HCT116 (cell line): ENCODE measurements around the gene FOXO3. TPM values are rescaled to one million over a fixed set of nuclear protein-coding genes. Genes with fewer than 3 reads are reported as not detected.

ENCODE experiments used
- ATAC-seq: fragments of 200-7000 bp; cut with Tn5 transposase; 2 replicates; pipeline ENCODE4 v1.9.1; 2020; ENCODE audit warnings: mild to moderate bottlenecking, moderate library complexity
- BruUV-seq: library from RNA; stranded (reverse); fragments of 400-500 nt; replicated peaks from 2 replicates; lab custom pipeline; 2021; lab: Mats Ljungman, UMichigan
- CTCF ChIA-PET: fragments of 300-600 bp; sonication (Branson Sonifier 250); formaldehyde crosslinking; loops from one replicate; lab custom pipeline; 2021; ENCODE audit warnings: antibody characterized with exemption; lab: Charles Lee
- POLR2A ChIA-PET: fragments of 300-600, 350-600 bp; sonication (Branson Sonifier 250); formaldehyde crosslinking; loops from one replicate; lab custom pipeline; 2021; ENCODE audit warnings: antibody characterized with exemption; lab: Charles Lee
- RAD21 ChIA-PET, 2 experiments: fragments of 300-600 bp; sonication (Branson Sonifier 250); formaldehyde crosslinking; loops; one replicate each; lab custom pipeline; 2023; ENCODE audit warnings: low total read pairs in 2 of 2; ENCODE audit not compliant: uncharacterized antibody in 2 of 2, unreplicated experiment in 2 of 2, low non-redundant PET in 1 of 2; lab: Charles Lee
- DNase-seq: peaks from one replicate; pipeline ENCODE4 v3.0.0-alpha.2; 2010; ENCODE audit warnings: low read depth, low spot score
- H2AFZ ChIP-seq: fragments of 200-600 bp; shearing (Covaris generic), sonication (generic); 2 replicates; pipeline ENCODE4 v1.6.1; 2017; ENCODE audit warnings: low read depth, mixed run types, mixed read lengths, antibody characterized with exemption, low read length; ENCODE audit not compliant: poor library complexity, severe bottlenecking
- H3K27ac ChIP-seq: 2 replicates; pipeline ENCODE4 v1.5.1; 2012; ENCODE audit warnings: low read depth, low read length
- H3K27me3 ChIP-seq: fragments of 200-600 bp; sonication (generic); 2 replicates; pipeline ENCODE4 v1.6.1; 2016; ENCODE audit warnings: mixed run types, low read length, mixed read lengths; ENCODE audit not compliant: insufficient read depth
- H3K36me3 ChIP-seq, 2 experiments: fragments of 200-500 bp in 1 of 2; fragments of 200-600 bp in 1 of 2; sonication (Bioruptor generic) in 1 of 2; sonication (generic) in 1 of 2; 2 replicates each; pipeline versions ENCODE4 v1.5.1 to v1.6.1; 2014 to 2016; ENCODE audit warnings: low read length in 2 of 2, inconsistent platforms in 1 of 2, mixed read lengths in 1 of 2, mixed run types in 1 of 2; ENCODE audit not compliant: insufficient read depth in 2 of 2, control insufficient read depth in 1 of 2
- H3K4me1 ChIP-seq, 2 experiments: fragments of 200-600 bp in 1 of 2; sonication (generic) in 1 of 2; 2 replicates each; pipeline versions ENCODE4 v1.5.1 to v1.6.1; 2012 to 2017; ENCODE audit warnings: low read length in 2 of 2, inconsistent platforms in 1 of 2, mild to moderate bottlenecking in 1 of 2, mixed read lengths in 1 of 2, mixed run types in 1 of 2, moderate library complexity in 1 of 2; ENCODE audit not compliant: insufficient read depth in 2 of 2, control insufficient read depth in 1 of 2
- H3K4me2 ChIP-seq: fragments of 200-600 bp; sonication (generic); 2 replicates; pipeline ENCODE4 v1.6.1; 2017; ENCODE audit warnings: mixed run types, low read length, mixed read lengths
- H3K4me3 ChIP-seq, 2 experiments: fragments of 200-600 bp in 1 of 2; sonication (generic) in 1 of 2; replicated peaks in 1 of 2; 2 replicates each; pipeline ENCODE4 v1.5.1; 2011 to 2016; ENCODE audit warnings: low read length in 2 of 2, control low read depth in 1 of 2, low read depth in 1 of 2, mild to moderate bottlenecking in 1 of 2, mixed read lengths in 1 of 2, mixed run types in 1 of 2
- H3K79me2 ChIP-seq: fragments of 200-600 bp; sonication (generic); 2 replicates; pipeline ENCODE4 v1.6.1; 2017; ENCODE audit warnings: mild to moderate bottlenecking, mixed run types, low read length, moderate library complexity, mixed read lengths; ENCODE audit not compliant: insufficient read depth
- H3K9ac ChIP-seq: fragments of 200-600 bp; sonication (generic); 2 replicates; pipeline ENCODE4 v1.6.1; 2016; ENCODE audit warnings: low read length, mixed read lengths
- H3K9me2 ChIP-seq: fragments of 200-600 bp; sonication (generic), shearing (Covaris generic); 2 replicates; pipeline ENCODE4 v1.6.1; 2017; ENCODE audit warnings: mixed run types, mild to moderate bottlenecking, moderate library complexity; ENCODE audit not compliant: insufficient read depth
- H3K9me3 ChIP-seq, 2 experiments: fragments of 200-500 bp in 1 of 2; fragments of 200-600 bp in 1 of 2; sonication (Bioruptor generic) in 1 of 2; sonication (generic) in 1 of 2; 2 replicates each; pipeline ENCODE4 v1.6.1; 2014 to 2017; ENCODE audit warnings: low read length in 2 of 2, mixed read lengths in 2 of 2, inconsistent platforms in 1 of 2, low read depth in 1 of 2, mild to moderate bottlenecking in 1 of 2, mixed run types in 1 of 2, moderate library complexity in 1 of 2; ENCODE audit not compliant: control insufficient read depth in 1 of 2, insufficient read depth in 1 of 2
- H4K20me1 ChIP-seq: fragments of 200-600 bp; sonication (generic), shearing (Covaris generic); 2 replicates; pipeline ENCODE4 v1.6.1; 2017; ENCODE audit warnings: mixed run types, mild to moderate bottlenecking, moderate library complexity; ENCODE audit not compliant: insufficient read depth
- CBX3 ChIP-seq: IDR thresholded peaks from 2 replicates; pipeline ENCODE4 v1.6.1; 2012; ENCODE audit warnings: low read depth
- EGR1 ChIP-seq: IDR thresholded peaks from 2 replicates; pipeline ENCODE4 v1.6.1; 2012; ENCODE audit warnings: low read depth
- ELF1 ChIP-seq: IDR thresholded peaks from 2 replicates; pipeline ENCODE4 v1.6.1; 2012; ENCODE audit warnings: low read depth, borderline replicate concordance
- EZH2phosphoT487 ChIP-seq: fragments of 200-600 bp; IDR thresholded peaks from 2 replicates; pipeline ENCODE4 v1.6.1; 2018; ENCODE audit warnings: antibody characterized with exemption, borderline replicate concordance
- FOSL1 ChIP-seq: IDR thresholded peaks from 2 replicates; pipeline ENCODE4 v1.6.1; 2012; ENCODE audit warnings: low read depth
- JUND ChIP-seq: IDR thresholded peaks from 2 replicates; pipeline ENCODE4 v1.6.1; 2012
- MAX ChIP-seq: IDR thresholded peaks from 2 replicates; pipeline ENCODE4 v1.6.1; 2012
- POLR2AphosphoS5 ChIP-seq: IDR thresholded peaks from 2 replicates; pipeline ENCODE4 v1.6.1; 2011; ENCODE audit warnings: mild to moderate bottlenecking, low read depth, low read length, moderate library complexity
- RAD21 ChIP-seq: IDR thresholded peaks from 2 replicates; pipeline ENCODE4 v1.6.1; 2012; ENCODE audit warnings: low read depth, mild to moderate bottlenecking
- SIN3A ChIP-seq: IDR thresholded peaks from 2 replicates; pipeline ENCODE4 v1.6.1; 2012; ENCODE audit warnings: low read depth
- SP1 ChIP-seq: IDR thresholded peaks from 2 replicates; pipeline ENCODE4 v1.6.1; 2012; ENCODE audit warnings: low read depth
- SRF ChIP-seq: IDR thresholded peaks from 2 replicates; pipeline ENCODE4 v1.6.1; 2012; ENCODE audit warnings: low read depth
- YY1 ChIP-seq: IDR thresholded peaks from 2 replicates; pipeline ENCODE4 v1.6.1; 2011; ENCODE audit warnings: low read length, low read depth, moderate library complexity, mild to moderate bottlenecking; ENCODE audit not compliant: insufficient replicate concordance; ENCODE audit errors: extremely low read depth
- ZBTB33 ChIP-seq: IDR thresholded peaks from 2 replicates; pipeline ENCODE4 v1.6.1; 2011; ENCODE audit warnings: mild to moderate bottlenecking, low read length, moderate library complexity; ENCODE audit not compliant: insufficient replicate concordance; ENCODE audit errors: extremely low read depth
- intact Hi-C: fragments of 100-400 bp; cut with micrococcal nuclease; formaldehyde crosslinking; loops from 2 replicates; pipeline ENCODE4 v1.10.0; 2022
- total RNA-seq: library from RNA; stranded (reverse); gene quantifications from one replicate; pipeline ENCODE4 v1.2.1, GENCODE V29; 2021; ENCODE audit not compliant: unreplicated experiment
- TF ChIP-seq, protein P1 (sequence below), 3 experiments: fragments of 200-600 bp in 1 of 3; sonication (generic) in 1 of 3; IDR thresholded peaks in 2 of 3; conservative IDR thresholded peaks in 1 of 3; 2 replicates each; pipeline ENCODE4 v1.5.1; 2012 to 2017; ENCODE audit warnings: low read depth in 2 of 3, low read length in 2 of 3, antibody characterized with exemption in 1 of 3, borderline replicate concordance in 1 of 3, control low read depth in 1 of 3, mild to moderate bottlenecking in 1 of 3, mixed read lengths in 1 of 3, mixed run types in 1 of 3, moderate library complexity in 1 of 3; ENCODE audit not compliant: insufficient read depth in 1 of 3

Gene FOXO3
- total RNA-seq, 1 experiment from 2014 or later: 40.0 TPM

- TF ChIP-seq ZBTB33: no peak
- no peak for TF ChIP-seq CBX3
- TF ChIP-seq, all 23 proteins: peak for 0
These were observed 111.1 kb downstream of the FOXO3 start (continued) for GRCh38 chr6:108671790-108672189.

GRCh38 chr6:108672641-108673040, 111.9 kb downstream of the FOXO3 start:
- peaks cover 4% of the 10 kb centered on the region; the same call in 1 of the 2 replicates for H4K20me1 ChIP-seq
- no peak for TF ChIP-seq ELF1
- TF ChIP-seq CBX3: no peak
- no peak for TF ChIP-seq POLR2AphosphoS5
- TF ChIP-seq SIN3A: no peak
- TF ChIP-seq SP1: no peak
- no peak for TF ChIP-seq EZH2phosphoT487
- no peak for TF ChIP-seq FOSL1
- TF ChIP-seq, protein P1, sequence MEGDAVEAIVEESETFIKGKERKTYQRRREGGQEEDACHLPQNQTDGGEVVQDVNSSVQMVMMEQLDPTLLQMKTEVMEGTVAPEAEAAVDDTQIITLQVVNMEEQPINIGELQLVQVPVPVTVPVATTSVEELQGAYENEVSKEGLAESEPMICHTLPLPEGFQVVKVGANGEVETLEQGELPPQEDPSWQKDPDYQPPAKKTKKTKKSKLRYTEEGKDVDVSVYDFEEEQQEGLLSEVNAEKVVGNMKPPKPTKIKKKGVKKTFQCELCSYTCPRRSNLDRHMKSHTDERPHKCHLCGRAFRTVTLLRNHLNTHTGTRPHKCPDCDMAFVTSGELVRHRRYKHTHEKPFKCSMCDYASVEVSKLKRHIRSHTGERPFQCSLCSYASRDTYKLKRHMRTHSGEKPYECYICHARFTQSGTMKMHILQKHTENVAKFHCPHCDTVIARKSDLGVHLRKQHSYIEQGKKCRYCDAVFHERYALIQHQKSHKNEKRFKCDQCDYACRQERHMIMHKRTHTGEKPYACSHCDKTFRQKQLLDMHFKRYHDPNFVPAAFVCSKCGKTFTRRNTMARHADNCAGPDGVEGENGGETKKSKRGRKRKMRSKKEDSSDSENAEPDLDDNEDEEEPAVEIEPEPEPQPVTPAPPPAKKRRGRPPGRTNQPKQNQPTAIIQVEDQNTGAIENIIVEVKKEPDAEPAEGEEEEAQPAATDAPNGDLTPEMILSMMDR (IDR thresholded peaks at IDR 0.05 in 2 of 3, conservative IDR thresholded peaks at IDR 0.05 in 1 of 3; ENCODE audit: borderline replicate concordance in 1 of 3, insufficient read depth in 1 of 3, low read depth in 2 of 3, low read length in 2 of 3): no peak
- TF ChIP-seq RAD21: no peak
- no peak for TF ChIP-seq EGR1
- no peak for TF ChIP-seq ZBTB33
- no peak for TF ChIP-seq MAX
- no peak for TF ChIP-seq JUND
- no peak for TF ChIP-seq YY1
- no peak for TF ChIP-seq SRF
- DNase-seq (no peak), ATAC-seq (no peak)
- H3K79me2 ChIP-seq: peaks cover 96% of the 10 kb centered on the region
- intact Hi-C loops: loop anchor here (5.0 kb wide), 1 partner anchor 110 kb away; the partner anchor contains the start of gene FOXO3
- POLR2A ChIA-PET: no interaction called here
- H3K27ac ChIP-seq: no peak overlapping the region
- CTCF ChIA-PET: no interaction called here
- H3K4me3 ChIP-seq: no peak overlapping the region
- RAD21 ChIA-PET: no interaction called here
- H3K9ac ChIP-seq: no peak overlapping the region
- H3K27me3 ChIP-seq: no peaks in the 10 kb centered on the region
- H3K36me3 ChIP-seq: no peaks in the 10 kb centered on the region
- BruUV-seq: no TSS peak
- H3K4me1 ChIP-seq: peaks cover 10 to 54% of the 10 kb centered on the region in 2 experiments
- H2AFZ ChIP-seq: no peak overlapping the region
- H3K4me2 ChIP-seq: peak overlapping the region; percentile 59
- H3K9me2 ChIP-seq: no peaks in the 10 kb centered on the region
- no peaks in the 10 kb centered on the region for H3K9me3 ChIP-seq
